Putamen (tissue), 1 donor: Measurements from ENCODE around the gene YBX1.
"Not testable (repeated sequence)": the region's sequence is repeated elsewhere in the genome, so short reads cannot be mapped to it uniquely, and the experiment has no call there.

ENCODE experiments used
- DNase-seq: peaks from one replicate; pipeline ENCODE4 v3.0.0-alpha.2; 2016; ENCODE audit warnings: low spot score

Gene YBX1

DNA sequence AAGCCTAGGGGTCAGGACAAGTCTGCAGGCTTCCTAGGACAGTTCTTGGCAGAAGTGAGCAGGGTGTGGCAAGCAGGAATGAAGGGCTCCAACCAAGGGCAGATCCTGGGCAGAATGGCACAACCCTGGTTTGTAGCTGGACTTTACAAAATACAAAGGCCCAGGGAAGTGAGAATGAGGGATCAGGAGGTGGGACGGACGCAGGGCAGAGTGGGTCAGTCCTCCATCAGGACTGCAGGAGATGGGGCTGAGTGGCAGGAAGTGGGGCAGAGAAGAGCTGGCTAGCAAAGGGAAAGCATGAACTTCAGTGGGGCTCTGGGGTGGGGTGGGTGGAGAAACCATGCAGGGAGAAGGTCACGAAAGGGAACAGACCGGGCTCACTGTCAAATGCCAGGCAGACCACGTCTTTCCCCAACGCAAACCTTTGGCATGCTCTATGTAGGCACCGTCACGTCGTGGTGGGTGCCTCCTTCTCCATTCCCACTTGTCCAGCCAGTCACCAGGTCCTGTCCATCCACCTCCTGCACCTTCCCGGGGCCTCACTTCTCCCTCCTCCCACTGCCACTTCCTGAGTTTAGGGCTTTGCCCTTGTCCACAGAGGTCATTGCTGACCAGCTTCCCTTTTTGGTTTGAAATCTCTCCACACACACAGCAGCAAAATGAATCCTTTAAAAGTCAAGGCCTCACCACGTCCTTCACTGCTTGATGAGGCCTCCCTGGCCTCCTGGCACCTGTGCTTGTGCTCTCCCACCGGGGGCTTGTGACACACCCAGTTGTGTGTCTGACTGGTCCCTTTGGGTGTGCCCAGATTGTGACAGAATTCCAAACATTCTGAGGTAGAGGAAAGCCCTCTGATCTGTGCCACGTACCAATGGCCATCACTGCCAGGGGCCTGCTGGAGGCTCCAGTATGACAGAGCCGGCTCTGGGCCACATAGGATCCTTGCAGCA lies 66.5 kb downstream of the YBX1 start:
- DNase-seq: no peak

GRCh38 chr1:42750041-42750440 lies 67.8 kb downstream of the YBX1 start:
- no peak for DNase-seq

DNA sequence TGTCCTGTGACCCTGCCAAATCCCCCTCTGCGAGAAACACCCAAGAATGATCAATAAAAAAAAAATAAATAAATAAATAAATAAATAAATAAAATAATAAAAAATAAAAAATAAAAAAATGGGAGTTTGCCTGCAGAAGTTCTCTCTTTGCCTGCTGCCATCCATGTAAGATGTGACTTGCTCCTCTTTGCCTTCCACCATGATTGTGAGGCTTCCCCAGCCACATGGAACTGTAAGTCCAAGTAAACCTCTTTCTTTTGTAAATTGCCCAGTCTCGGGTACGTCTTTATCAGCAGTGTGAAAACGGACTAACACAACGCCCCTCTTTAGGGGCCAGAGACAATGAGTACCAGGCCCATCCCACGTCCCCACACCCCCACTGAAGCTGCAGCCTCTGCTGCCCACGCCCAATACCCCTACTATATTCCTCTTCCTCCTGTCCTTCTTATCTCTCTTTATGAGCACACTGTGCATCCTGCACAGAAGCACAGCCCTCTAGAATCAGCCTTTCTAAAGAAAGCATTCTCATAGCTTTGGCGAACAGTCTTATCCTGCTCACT lies 69.4 kb downstream of the YBX1 start:
- not testable (repeated sequence) for DNase-seq

DNA sequence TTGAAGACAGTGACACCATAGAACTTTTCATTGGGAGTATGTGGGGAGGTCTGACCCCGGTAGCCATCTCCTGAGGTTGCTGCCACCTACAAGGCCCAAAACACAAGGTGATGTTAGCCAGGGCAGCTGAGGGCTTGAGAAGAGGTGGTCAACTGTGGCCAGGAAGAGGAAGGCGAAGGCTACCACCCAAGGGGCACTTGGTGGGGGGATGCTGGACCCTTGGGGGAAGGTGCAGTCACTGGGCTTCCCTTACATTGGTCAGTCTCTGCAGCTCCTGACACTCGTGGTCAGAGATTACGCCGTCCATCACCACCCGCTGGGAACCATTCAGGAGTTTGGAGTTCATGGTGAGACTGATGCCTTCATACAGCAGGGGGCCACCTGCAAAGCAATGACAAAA lies 70.1 kb downstream of the YBX1 start:
- DNase-seq: no peak

DNA sequence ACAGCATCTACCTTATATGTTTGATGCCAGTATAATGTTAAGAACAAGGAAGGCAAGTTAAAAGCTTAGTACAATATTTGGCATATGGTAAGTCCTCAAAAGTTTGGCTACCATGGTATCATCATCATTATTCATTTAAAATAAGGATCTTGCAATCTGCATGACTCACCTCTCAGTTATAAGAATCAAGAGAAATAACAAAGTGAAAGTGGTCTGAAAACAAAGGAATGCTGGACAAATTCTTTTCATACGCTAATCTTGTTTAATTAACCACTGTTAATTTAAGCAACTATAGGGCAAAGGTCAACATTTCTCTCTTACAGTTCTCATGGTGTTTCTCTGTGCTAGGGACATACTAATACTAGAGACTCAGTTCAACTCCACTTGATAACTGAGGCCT lies 70.9 kb downstream of the YBX1 start:
- DNase-seq: no peak
